AG04450 (cell line): ENCODE measurements around the gene CTLA4. TPM values are rescaled to one million over a fixed set of nuclear protein-coding genes. Genes with fewer than 3 reads are reported as not detected.
"Not testable (repeated sequence)": the region's sequence is repeated elsewhere in the genome, so short reads cannot be mapped to it uniquely, and the experiment has no call there.

Source experiments
- CTCF ChIA-PET: fragments of 300-600, 350-600 bp; formaldehyde crosslinking; extraction: SDS; loops from one replicate; lab custom pipeline; 2022; ENCODE audit warnings: antibody characterized with exemption, inconsistent platforms; lab: Charles Lee
- POLR2A ChIA-PET: fragments of 350-600 bp; formaldehyde crosslinking; extraction: SDS; loops from one replicate; lab custom pipeline; 2021; ENCODE audit warnings: antibody characterized with exemption, inconsistent platforms; lab: Yijun Ruan, JAX
- DNase-seq: peaks from one replicate; pipeline ENCODE4 v3.0.0-alpha.2; 2011; ENCODE audit warnings: low read depth, low spot score
- H3K27ac ChIP-seq: one replicate; pipeline ENCODE4 v1.5.1; 2012; ENCODE audit warnings: low read depth, low read length, control low read depth
- H3K27me3 ChIP-seq: one replicate; pipeline ENCODE4 v1.6.0; 2012; ENCODE audit warnings: low read length; ENCODE audit not compliant: control insufficient read depth, insufficient read depth
- H3K4me3 ChIP-seq: 2 replicates; pipeline ENCODE4 v1.5.1; 2011; ENCODE audit warnings: mild to moderate bottlenecking, low read depth, low read length, control low read depth
- H3K9me3 ChIP-seq: 2 replicates; pipeline ENCODE4 v1.5.1; 2012; ENCODE audit warnings: low read length; ENCODE audit not compliant: control insufficient read depth, insufficient read depth
- polyA plus RNA-seq: library from polyadenylated mRNA; depleted of rRNA; stranded (reverse); fragments of >200 nt; gene quantifications from 2 replicates; pipeline ENCODE4 v1.2.3, GENCODE V29; 2011
- TF ChIP-seq, protein P1 (sequence below): IDR thresholded peaks from 2 replicates; pipeline ENCODE4 v1.5.1; 2011; ENCODE audit warnings: low read depth, low read length, control low read depth, inconsistent platforms

CTLA4 gene
- polyA plus RNA-seq, 1 experiment: not detected

DNA sequence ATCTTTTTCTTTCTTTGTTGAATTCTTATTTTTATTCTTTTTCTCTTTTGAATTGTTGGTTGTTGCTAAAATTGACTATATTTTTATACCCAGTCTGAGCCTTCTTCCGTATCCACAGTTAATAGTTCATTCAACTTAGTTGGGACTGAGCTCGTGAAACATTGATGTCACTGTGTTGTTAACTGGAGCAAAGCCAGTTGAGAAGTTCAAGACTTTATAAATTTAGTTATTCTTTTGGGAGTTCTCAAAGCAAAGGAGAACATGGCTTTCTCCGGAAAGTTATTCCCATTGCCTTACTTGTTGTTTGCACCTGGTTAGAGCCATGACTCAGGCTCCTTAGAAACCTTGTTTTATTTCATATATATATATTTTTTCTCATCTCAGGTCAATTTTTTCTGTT, 8.8 kb downstream of the CTLA4 start:
- Histone ChIP-seq H3K27ac (no peak overlapping the region), H3K27me3 (peaks cover 4% of the 10 kb centered on the region), H3K4me3 (no peak overlapping the region), H3K9me3 (no peaks in the 10 kb centered on the region)
- DNase-seq: no peak
- ChIA-PET POLR2A (no interaction called here), CTCF (no interaction called here)
- TF ChIP-seq, protein P1, sequence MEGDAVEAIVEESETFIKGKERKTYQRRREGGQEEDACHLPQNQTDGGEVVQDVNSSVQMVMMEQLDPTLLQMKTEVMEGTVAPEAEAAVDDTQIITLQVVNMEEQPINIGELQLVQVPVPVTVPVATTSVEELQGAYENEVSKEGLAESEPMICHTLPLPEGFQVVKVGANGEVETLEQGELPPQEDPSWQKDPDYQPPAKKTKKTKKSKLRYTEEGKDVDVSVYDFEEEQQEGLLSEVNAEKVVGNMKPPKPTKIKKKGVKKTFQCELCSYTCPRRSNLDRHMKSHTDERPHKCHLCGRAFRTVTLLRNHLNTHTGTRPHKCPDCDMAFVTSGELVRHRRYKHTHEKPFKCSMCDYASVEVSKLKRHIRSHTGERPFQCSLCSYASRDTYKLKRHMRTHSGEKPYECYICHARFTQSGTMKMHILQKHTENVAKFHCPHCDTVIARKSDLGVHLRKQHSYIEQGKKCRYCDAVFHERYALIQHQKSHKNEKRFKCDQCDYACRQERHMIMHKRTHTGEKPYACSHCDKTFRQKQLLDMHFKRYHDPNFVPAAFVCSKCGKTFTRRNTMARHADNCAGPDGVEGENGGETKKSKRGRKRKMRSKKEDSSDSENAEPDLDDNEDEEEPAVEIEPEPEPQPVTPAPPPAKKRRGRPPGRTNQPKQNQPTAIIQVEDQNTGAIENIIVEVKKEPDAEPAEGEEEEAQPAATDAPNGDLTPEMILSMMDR: no peak

DNA sequence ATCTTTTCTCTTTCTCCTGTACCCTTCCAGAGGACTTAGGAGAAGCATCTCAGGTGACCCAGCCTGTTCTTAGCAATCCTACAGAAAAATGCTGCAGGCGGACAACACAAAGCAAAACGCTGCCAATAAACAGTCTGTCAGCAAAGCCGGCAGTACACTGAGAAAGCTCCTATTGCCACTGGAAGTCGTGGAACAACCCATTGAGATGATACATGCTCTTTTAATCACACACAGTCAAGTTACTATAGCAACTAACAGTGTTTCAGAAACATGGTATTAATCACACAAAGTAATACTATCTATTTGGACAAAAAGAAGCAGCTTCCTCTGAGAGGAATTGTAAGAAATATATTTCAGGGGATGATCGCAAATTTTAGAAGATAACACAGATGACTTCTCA, 10.5 kb downstream of the CTLA4 start:
- peaks cover 4% of the 10 kb centered on the region for H3K27me3 ChIP-seq
- no peak for DNase-seq
- TF ChIP-seq, protein P1: no peak
- no peaks in the 10 kb centered on the region for H3K9me3 ChIP-seq
- ChIA-PET CTCF (interaction anchor here (0.6 kb wide), 1 partner anchor 1305 kb away, joined by 10 read pairs; no protein-coding TSS in a partner anchor), POLR2A (no interaction called here)
- H3K4me3 ChIP-seq: no peak overlapping the region
- no peak overlapping the region for H3K27ac ChIP-seq

DNA sequence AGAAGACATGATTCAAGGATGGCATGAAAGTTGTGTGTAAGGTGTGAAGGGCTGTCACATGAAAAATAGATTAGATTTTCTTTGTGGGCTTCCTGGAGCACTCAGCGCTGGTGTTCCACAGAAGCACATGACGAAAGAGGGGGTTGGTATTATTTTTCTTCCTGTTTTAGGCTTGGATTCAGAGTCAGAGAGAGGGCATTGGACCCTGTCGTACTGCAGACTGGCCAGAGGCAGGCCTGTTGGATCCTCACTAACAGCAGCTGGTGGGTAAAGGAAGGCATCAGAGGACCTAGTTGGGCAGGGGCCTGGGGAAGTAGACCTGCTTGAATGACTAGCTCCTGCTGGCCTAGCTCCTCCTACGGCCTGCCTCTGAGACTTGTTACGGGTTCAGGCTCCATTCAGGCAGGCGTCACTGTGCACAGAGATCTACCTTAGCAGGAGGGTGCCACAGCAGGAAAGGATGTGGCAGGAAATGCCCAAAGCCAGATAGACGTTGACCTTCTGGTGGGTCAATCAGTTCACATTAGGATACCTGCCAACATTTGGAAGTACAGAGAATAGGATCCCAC, 13.1 kb downstream of the CTLA4 start:
- Histone ChIP-seq H3K27me3 (peaks cover 2% of the 10 kb centered on the region), H3K4me3 (no peak overlapping the region), H3K9me3 (no peaks in the 10 kb centered on the region), H3K27ac (no peak overlapping the region)
- ChIA-PET CTCF (no interaction called here), POLR2A (no interaction called here)
- TF ChIP-seq, protein P1: no peak
- no peak for DNase-seq

DNA sequence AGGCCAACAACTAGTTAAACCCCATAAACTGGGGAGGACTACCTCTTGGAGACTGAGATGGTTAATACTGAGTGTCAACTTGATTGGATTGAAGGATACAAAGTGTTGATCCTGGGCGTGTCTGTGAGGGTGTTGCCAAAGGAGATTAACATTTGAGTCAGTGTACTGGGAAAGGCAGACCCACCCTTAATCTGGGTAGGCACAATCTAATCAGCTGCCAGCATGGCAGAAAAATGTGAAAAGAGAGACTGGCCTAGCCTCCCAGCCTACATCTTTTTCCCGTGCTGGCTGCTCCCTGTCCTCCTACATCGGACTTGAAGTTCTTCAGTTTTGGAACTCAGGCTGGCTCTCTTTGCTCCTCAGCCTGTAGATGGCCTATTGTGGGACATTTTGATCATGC, 13.6 kb downstream of the CTLA4 start:
- H3K27ac ChIP-seq, H3K4me3 ChIP-seq, CTCF ChIA-PET, POLR2A ChIA-PET, DNase-seq, H3K9me3 ChIP-seq, H3K27me3 ChIP-seq: not testable (repeated sequence)

DNA sequence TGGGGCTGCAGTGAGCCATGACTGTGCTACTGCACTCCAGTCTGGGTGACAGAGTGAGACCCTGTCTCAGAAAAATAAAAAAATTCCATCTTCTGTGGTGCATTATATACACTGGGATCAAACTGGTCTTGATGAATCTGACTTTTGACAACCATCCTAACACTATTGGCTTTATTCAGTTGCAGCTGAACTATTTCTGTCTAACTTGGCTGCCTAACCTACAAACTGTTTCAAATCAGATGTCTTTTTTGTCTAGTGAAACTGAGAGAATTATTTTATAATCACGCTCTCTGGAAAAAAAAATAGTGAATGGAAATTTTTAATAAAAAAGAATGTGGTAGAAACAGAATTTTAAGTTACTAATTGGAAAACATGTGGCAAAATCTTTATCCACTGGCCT, 15.0 kb downstream of the CTLA4 start:
- no peak overlapping the region for H3K4me3 ChIP-seq
- H3K27ac ChIP-seq: no peak overlapping the region
- ChIA-PET POLR2A (no interaction called here), CTCF (no interaction called here)
- H3K9me3 ChIP-seq: no peaks in the 10 kb centered on the region
- no peak for DNase-seq
- no peaks in the 10 kb centered on the region for H3K27me3 ChIP-seq
- TF ChIP-seq, protein P1: no peak
